Activated CD8-positive, alpha-beta memory T cell treated with anti-CD3 and anti-CD28 coated beads, Interleukin-2, amount 10 ng/mL, durations not matched to agents 7 days and 5 days (primary cell): ENCODE measurements around the gene DOK7. TPM values are rescaled to one million over a fixed set of nuclear protein-coding genes. Genes with fewer than 3 reads are reported as not detected.

Source experiments
- ATAC-seq: fragments of 150-1000 bp; cut with Tn5 transposase; one replicate; pipeline ENCODE4 v1.10.0; 2021; ENCODE audit warnings: moderate library complexity
- CTCF ChIA-PET: fragments of 350-600 bp; sonication (Branson Sonifier 250); formaldehyde crosslinking; loops from one replicate; lab custom pipeline; 2021; ENCODE audit warnings: antibody characterized with exemption; lab: Charles Lee
- DNase-seq: peaks from one replicate; pipeline ENCODE4 v3.0.0-alpha.2; 2020
- H3K27ac Mint-ChIP-seq: one replicate; pipeline ENCODE4 v1.8.0; 2021; ENCODE audit warnings: mild to moderate bottlenecking, mixed read lengths
- H3K27me3 Mint-ChIP-seq: one replicate; pipeline ENCODE4 v1.8.0; 2021; ENCODE audit warnings: mixed read lengths
- H3K36me3 Mint-ChIP-seq: one replicate; pipeline ENCODE4 v1.8.0; 2021; ENCODE audit warnings: mild to moderate bottlenecking, mixed read lengths
- H3K4me1 Mint-ChIP-seq: one replicate; pipeline ENCODE4 v1.8.0; 2021; ENCODE audit warnings: mixed read lengths
- H3K4me3 Mint-ChIP-seq: one replicate; pipeline ENCODE4 v1.8.0; 2021; ENCODE audit warnings: mild to moderate bottlenecking, moderate library complexity, mixed read lengths
- H3K9me3 Mint-ChIP-seq: one replicate; pipeline ENCODE4 v1.8.0; 2022; ENCODE audit warnings: low read depth, mixed read lengths
- total RNA-seq, 2 experiments: library from RNA; stranded (reverse); gene quantifications; one replicate each; pipeline ENCODE4 v1.2.3, GENCODE V29; 2021

The DOK7 gene
- total RNA-seq, 2 experiments from 2014 or later: not detected

DNA sequence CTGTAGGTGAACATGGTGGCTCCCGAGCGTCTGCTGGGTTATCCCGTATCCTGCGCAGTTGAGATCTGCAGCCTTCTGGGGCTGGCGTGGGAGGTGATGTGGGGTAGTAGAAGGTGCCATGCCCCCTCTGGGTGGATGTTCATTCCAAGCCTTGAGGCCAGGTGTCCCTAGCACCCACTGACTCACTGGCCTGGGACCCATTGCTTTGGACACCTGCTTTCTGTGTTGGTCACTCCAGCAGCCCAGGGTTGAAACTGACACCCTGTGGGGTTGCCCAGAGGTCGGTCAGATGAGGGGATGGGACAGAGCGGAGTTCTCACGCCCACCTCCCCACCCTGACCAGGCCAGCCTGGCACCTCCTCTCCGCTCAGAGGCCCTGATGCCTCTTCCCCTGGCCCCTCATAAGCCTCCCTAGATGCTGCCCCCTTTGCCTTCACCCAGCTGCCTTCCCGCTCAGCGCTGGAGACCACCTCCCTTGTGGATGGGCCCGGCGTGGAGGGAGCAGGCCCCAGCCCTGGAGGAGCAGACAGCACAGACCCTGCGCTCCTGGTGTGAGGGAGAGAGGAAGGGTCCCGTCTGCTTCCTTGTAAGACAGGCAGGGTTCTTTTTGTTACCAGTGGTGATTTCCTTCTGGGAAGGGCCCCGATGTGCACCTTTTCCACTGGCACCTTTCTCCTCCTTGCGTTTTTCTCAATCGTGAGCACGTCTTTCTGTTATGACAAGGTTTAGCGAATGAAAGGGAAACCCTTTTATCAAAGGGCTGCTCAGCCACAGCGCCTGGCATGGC is 2.0 kb downstream of the DOK7 start:
- ATAC-seq: no peak
- no peak overlapping the region for H3K4me3 Mint-ChIP-seq
- no peak for DNase-seq
- CTCF ChIA-PET: no interaction called here
- no peaks in the 10 kb centered on the region for H3K36me3 Mint-ChIP-seq
- no peaks in the 10 kb centered on the region for H3K9me3 Mint-ChIP-seq
- H3K27ac Mint-ChIP-seq: no peak overlapping the region
- H3K4me1 Mint-ChIP-seq: no peaks in the 10 kb centered on the region
- peaks cover 14% of the 10 kb centered on the region for H3K27me3 Mint-ChIP-seq

DNA sequence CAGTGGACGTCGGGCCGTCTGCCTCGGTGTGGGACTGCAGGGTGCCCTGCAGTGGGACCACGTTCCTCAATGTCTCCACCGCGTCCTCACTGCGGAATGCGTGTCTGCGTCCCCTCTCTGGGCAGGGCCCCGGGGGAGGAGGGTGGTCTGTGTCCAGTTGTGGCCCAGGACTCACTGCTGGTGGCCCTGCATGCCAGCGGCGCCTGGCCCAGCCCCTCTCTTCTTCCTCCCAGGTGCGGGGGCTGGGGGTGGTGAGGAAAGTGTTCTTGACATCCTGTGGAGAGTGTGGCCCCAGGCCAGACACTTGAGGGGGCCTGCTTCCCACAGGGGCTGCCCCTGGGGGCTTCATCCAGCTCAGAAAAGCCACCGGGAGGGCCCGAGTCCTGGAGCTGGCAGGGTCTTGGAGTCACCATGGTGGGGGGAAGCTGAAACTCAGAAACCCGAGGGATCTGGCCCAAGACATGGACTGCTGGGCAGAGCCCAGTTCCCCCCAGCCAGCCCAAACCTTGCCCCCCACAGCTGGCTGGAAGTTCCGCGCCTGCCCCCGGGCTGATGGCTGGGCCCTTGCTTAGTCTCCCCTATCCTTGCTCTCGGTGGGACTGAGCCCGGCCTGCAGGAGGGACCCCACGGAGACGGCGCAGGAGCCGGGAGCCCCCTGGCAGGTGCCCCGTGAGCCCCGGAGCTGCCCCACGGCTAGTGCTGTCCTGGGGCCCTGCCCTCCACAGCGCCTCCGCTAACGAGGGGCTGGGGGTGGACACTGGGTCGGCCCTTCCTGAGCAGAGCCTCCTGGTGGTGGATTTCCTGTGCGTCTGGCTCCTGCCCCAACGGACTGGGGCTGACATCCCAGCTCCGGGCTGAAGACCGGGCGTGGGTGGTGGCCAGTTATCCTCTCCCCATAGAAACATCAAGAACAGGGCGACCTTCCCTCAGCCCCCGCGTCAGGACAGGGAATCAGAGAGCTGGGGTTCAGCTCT is 2.9 kb downstream of the DOK7 start:
- no peaks in the 10 kb centered on the region for H3K36me3 Mint-ChIP-seq
- ATAC-seq (no peak), DNase-seq (no peak)
- H3K9me3 Mint-ChIP-seq: no peaks in the 10 kb centered on the region
- no peak overlapping the region for H3K4me3 Mint-ChIP-seq
- H3K27ac Mint-ChIP-seq: no peak overlapping the region
- no peaks in the 10 kb centered on the region for H3K4me1 Mint-ChIP-seq
- peaks cover 12% of the 10 kb centered on the region for H3K27me3 Mint-ChIP-seq
- CTCF ChIA-PET: no interaction called here

DNA sequence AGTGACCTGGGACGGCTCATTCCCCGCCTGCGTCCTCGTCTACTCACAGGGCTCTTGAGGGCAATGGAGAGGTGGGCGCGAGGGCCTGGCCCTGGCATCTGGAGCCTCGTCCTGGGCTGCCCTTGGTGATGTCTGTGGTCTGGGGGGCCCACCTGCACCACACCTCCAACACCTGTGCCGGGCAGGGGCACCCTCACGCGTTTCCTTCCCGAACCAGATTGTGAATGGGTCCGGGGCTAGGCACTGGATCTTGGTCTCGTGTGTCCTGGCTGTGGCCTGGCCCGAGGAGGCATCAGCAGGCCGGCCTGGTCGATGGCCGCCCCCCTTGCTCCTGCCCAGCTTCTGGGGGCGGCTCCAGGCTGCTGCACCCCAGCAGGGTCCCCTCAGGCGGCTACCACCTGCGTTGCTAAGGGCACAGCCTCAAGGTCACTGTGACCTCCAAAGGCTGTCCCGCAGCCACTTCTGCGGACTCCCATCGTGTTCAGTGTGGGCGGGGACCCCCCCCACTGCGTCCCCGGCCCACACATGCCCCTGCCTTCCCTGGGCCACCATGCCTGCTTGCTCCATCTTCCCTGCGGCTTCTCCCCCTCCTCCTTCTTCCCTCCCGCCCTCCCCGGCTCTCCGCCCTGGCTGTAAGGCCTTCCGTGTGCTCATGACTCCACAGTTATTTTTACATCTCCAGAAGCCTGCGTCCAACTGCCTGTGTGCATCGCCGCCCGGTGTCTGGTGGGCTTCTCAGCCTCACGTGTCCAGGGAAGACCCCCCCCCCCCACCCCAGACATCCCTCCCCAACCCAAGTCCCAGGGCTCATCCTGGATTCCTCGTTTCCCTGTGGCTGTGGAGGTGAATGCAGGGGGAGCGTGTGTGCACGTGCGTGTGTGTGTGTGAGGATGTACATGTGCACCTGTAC is 3.8 kb downstream of the DOK7 start:
- no peak for ATAC-seq

DNA sequence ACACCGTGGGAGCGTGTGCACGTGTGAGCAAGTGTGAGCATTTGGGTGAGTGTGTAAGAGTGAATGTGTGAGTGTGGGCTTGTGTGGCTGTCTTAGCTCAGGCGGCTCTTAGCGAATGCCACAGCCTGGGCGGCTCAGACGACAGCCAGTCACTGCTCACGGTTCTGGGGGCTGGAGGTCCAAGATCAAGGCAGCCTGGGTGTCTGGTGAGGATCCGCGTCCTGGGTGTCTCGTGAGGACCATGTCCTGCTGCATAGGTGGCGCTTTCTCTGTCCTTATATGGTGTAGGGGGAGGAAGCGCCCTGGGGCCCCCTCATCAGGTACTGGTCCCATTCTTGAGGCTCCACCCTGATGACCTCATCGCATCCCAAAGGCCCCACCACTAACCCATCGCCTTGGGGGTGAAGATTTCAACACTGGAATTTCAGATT is 4.5 kb downstream of the DOK7 start:
- Mint-ChIP-seq H3K4me3 (no peak overlapping the region), H3K27ac (no peak overlapping the region), H3K9me3 (no peaks in the 10 kb centered on the region), H3K27me3 (peaks cover 7% of the 10 kb centered on the region), H3K4me1 (no peaks in the 10 kb centered on the region), H3K36me3 (no peaks in the 10 kb centered on the region)
- CTCF ChIA-PET: no interaction called here
- ATAC-seq: no peak
- no peak for DNase-seq

More for the DNA sequence above, 3.8 kb downstream of the DOK7 start:
- CTCF ChIA-PET: no interaction called here
- H3K27me3 Mint-ChIP-seq: peaks cover 12% of the 10 kb centered on the region
- no peak overlapping the region for H3K4me3 Mint-ChIP-seq
- H3K27ac Mint-ChIP-seq: no peak overlapping the region
- no peaks in the 10 kb centered on the region for H3K9me3 Mint-ChIP-seq
- H3K36me3 Mint-ChIP-seq: no peaks in the 10 kb centered on the region
- DNase-seq: no peak
- no peaks in the 10 kb centered on the region for H3K4me1 Mint-ChIP-seq

DNA sequence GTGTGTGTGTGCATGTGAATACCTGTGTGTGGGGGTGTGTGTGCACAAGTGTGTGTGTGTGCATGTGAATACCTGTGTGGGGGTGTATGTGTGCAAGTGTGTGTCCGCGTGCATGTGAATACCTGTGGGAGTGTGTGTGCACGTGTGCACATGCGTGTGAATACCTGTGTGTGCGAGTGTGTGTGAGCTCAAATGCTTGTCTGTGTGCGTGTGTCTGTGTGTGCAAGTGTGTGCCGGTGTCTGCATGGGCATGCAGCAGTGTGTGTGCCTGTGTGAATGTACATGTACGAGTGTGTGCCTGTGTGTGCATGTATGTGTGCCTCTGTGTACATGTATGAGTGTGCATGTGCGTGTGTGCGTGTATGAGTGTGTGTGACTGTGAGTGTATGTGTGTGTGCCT is 5.0 kb downstream of the DOK7 start:
- H3K27ac Mint-ChIP-seq: no peak overlapping the region
- no peak overlapping the region for H3K4me3 Mint-ChIP-seq
- H3K27me3 Mint-ChIP-seq: peaks cover 5% of the 10 kb centered on the region
- ATAC-seq: no peak
- H3K9me3 Mint-ChIP-seq: no peaks in the 10 kb centered on the region
- DNase-seq: no peak
- CTCF ChIA-PET: no interaction called here
- H3K36me3 Mint-ChIP-seq: no peaks in the 10 kb centered on the region
- H3K4me1 Mint-ChIP-seq: no peaks in the 10 kb centered on the region

DNA sequence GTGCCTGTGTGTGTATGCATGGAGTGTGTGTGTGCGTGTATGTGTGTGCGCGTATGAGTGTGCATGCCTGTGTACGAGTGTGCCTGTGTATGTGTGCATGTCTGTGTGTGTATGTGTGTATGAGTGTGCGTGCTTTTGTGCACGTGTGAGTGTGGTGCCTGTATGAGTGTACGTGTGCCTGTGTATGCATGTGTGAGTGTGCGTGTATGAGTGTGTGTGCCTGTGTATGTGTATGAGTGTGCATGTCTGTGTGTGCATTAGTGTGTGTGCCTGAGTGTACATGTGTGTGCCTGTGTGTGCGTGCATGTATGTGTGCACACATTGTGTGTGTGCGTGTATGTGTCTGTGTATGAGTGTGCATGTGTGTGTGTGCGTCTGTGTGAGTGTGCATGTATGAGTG is 5.7 kb downstream of the DOK7 start:
- no peaks in the 10 kb centered on the region for H3K9me3 Mint-ChIP-seq

DNA sequence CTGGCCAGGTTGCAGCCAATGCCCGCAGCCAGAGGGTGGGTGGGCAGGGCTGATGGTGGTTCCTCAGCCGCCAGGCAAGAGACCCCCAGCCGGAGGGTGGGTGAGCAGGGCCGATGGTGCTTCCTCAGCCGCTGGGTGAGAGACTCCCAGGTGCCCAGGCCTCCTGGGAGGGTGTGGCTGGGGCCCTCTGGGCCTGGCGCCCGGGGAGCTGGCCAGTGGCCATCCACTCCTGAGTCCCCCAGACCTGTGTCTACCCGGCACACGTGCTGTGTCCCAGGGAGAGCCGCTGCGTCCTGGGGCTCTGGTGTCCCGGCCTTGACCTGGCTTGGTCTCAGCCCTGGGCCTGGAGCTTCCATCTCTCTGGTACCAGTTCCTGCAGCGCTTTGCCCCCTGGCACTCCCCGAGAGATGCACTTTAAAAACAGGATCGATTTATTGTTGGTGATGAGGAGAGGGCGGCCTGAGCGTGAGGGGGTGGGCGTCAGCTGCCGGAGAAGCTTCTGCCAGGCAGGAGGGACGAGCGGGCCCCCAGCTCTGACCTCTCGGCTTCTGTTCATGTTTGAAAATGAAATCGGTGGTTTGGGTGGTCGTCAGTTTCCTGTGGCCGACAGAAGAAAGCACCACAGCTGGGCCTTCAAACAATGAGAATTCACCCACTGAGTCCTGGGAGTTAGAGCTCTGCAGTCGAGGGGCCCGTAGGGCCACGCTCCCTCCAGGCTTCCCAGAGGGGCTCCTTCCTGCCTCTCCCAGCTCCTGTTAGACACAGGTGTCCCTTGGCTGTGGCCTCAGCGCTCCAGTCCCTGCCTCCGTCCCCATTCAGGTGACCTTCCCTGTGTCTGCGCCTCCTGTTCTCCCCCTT is 6.5 kb downstream of the DOK7 start:
- Mint-ChIP-seq H3K27me3 (peaks cover 3% of the 10 kb centered on the region), H3K27ac (no peak overlapping the region), H3K4me3 (no peak overlapping the region), H3K9me3 (no peaks in the 10 kb centered on the region), H3K36me3 (no peaks in the 10 kb centered on the region), H3K4me1 (no peaks in the 10 kb centered on the region)
- ATAC-seq: no peak
- CTCF ChIA-PET: no interaction called here
- no peak for DNase-seq

More for the DNA sequence above, 5.7 kb downstream of the DOK7 start:
- Mint-ChIP-seq H3K4me1 (no peaks in the 10 kb centered on the region), H3K27ac (no peak overlapping the region), H3K27me3 (peaks cover 5% of the 10 kb centered on the region), H3K36me3 (no peaks in the 10 kb centered on the region), H3K4me3 (no peak overlapping the region)
- ATAC-seq (no peak), DNase-seq (no peak)
- CTCF ChIA-PET: no interaction called here

DNA sequence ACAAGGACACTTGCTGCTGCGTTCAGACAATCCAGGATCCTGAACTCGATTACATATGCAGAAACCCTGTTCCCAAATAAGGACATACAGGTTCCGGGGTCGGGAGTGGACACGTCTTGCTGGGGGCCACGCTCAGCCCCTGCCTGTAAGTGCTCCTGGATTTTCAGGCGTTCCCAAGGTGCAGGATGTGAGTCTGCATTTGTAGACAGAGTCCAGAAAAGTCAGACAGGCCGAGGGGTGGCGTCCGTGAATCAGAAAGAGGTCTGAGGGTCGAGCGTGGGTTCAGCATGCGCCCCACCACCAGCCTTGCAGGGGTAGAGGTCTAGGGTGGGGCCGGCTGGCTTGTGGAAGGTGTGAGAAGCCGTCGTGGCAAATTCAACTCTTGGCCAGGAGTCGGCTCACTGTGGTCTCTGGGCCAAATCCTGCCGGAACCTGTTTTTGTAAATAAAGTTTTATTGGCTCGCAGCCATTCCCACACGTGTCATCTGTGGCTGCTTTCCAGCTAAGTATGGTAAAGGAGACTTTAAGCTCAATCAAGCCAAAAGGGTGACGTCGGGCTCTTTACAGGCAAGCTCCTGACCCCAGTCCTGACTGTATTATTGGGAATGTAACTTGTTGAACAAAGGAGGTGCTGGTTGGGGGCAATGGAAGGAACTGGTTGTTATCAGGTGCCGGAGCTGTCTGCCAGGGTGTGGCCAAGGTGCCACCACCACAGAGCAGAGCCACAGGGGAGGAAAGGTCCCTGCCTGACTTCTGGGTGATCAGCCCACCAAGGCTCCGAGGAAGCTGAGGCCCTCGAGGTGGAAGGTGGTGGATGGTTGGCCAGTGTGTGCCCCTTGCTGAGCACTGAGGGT is 7.4 kb downstream of the DOK7 start:
- CTCF ChIA-PET: interaction anchor here (2.5 kb wide), 1 partner anchor 10 kb away, joined by 10 read pairs; no protein-coding TSS in a partner anchor
- no peaks in the 10 kb centered on the region for H3K9me3 Mint-ChIP-seq
- DNase-seq (no peak), ATAC-seq (no peak)
- H3K27ac Mint-ChIP-seq: no peak overlapping the region
- H3K36me3 Mint-ChIP-seq: no peaks in the 10 kb centered on the region
- no peaks in the 10 kb centered on the region for H3K4me1 Mint-ChIP-seq
- no peak overlapping the region for H3K4me3 Mint-ChIP-seq
- H3K27me3 Mint-ChIP-seq: no peaks in the 10 kb centered on the region

DNA sequence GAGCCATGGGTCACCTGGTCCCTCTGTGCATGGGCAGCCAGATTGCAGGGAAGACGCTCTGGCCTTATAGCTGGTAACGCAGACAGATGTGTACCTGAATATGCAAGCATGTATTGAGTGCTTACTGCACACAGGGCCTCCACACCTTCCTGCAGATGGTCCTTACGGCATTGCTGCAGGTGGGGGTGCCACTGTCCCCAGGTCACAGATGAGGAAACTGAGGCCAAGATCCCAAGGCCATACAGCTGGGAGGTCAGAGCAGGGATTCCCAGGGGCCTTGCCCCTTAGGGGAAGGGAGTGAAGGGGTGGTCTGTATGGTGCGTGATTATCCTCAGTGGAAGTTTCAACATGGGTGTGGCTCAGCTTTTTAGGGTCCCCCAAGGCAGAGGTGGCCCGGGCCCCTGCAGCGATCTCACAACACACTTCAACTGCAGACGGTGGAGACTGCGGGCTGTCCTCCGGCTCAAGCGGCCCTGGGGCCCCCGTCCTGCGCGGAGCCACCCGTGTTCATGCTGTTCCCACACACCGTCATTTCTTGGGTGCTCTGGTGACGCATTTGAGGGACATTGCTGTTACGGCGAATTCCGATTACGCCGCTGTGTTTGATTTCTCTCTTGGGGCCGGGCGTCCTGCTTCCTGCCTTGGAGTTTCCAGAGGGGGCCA is 8.1 kb downstream of the DOK7 start:
- CTCF ChIA-PET: interaction anchor here (2.5 kb wide), 1 partner anchor 9 kb away, joined by 10 read pairs; no protein-coding TSS in a partner anchor
- Mint-ChIP-seq H3K4me3 (no peak overlapping the region), H3K4me1 (no peaks in the 10 kb centered on the region), H3K27ac (no peak overlapping the region), H3K36me3 (no peaks in the 10 kb centered on the region), H3K9me3 (no peaks in the 10 kb centered on the region), H3K27me3 (no peaks in the 10 kb centered on the region)
- DNase-seq: no peak
- ATAC-seq: no peak

DNA sequence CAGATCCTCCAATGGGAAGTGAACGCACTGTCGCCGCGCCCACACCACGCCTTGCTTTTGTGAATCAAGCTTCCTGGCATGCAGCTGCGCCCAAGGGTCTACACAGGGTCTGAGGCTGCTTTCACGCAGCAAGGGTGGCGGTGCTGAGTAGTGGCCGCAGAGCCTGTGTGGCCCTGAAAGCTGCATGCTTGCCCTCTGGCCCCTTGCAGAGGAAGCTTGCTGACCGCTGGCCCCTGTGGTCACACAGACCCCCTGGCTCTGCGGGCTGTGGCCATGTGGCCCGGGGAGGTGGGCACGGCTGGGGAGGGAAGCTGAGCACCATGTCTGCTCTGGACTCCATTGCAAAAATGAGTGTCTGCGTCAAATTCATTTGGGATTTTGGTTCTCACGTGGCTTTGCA is 8.8 kb downstream of the DOK7 start:
- Mint-ChIP-seq H3K27ac (no peak overlapping the region), H3K4me1 (no peaks in the 10 kb centered on the region), H3K27me3 (no peaks in the 10 kb centered on the region), H3K4me3 (no peak overlapping the region), H3K36me3 (no peaks in the 10 kb centered on the region), H3K9me3 (no peaks in the 10 kb centered on the region)
- DNase-seq (no peak), ATAC-seq (no peak)
- CTCF ChIA-PET: interaction anchor here (2.5 kb wide), 1 partner anchor 9 kb away, joined by 10 read pairs; no protein-coding TSS in a partner anchor

DNA sequence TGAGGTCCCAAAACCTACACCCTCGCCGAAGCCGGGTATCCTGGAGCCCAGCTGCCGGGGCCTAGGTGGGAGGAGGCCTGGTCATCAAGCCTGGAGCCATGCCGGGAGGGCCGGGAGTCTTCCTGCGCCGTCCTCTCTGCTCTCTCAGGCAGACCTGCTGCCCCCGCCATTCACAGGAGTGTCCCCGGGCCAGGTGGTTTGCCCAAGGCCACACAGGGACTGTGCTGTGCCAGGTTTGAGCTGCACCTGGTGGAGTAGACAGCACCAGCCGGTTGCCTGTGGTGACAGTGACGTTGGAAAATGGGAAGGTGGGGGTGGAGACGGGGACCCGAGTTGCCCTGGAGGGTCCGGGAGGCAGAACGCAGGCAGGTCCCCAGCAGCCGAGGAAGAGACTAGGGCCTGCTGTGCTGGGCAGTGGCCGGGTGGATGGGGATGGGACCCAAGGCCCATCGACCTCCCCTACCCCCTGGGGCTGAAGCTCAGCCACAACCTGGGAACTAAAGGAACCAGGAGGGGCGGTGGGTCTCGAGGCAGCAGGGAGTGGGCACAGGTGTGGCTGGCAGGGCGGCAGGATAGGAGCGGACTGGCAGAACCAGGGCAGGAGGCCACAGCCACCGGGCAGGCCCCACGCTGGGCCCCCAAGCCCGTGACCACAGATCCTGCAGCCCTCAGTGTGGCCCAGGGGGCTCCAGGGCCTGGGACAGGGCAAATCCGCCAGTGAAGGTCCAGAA is 9.5 kb downstream of the DOK7 start:
- DNase-seq (no peak), ATAC-seq (no peak)
- Mint-ChIP-seq H3K27ac (no peak overlapping the region), H3K4me3 (no peak overlapping the region), H3K4me1 (no peaks in the 10 kb centered on the region), H3K36me3 (no peaks in the 10 kb centered on the region), H3K9me3 (no peaks in the 10 kb centered on the region), H3K27me3 (no peaks in the 10 kb centered on the region)
- CTCF ChIA-PET: interaction anchor here (2.5 kb wide), 1 partner anchor 8 kb away, joined by 10 read pairs; no protein-coding TSS in a partner anchor
